GM19468 (cell line): ENCODE measurements around the gene CACNA1C.
"Not testable (repeated sequence)": the region's sequence is repeated elsewhere in the genome, so short reads cannot be mapped to it uniquely, and the experiment has no call there.

Experiments
- ATAC-seq: cut with Tn5 transposase; IDR thresholded peaks from one replicate; pipeline ENCODE4 v1.9.1; 2021; ENCODE audit warnings: mild to moderate bottlenecking, moderate library complexity, moderate number of reproducible peaks; ENCODE audit not compliant: unreplicated experiment; ENCODE audit errors: extremely low read depth

Gene CACNA1C

GRCh38 chr12:2679816-2680675, 627.3 kb downstream of the CACNA1C start:
- ATAC-seq, result no peak

- ATAC-seq, result no peak
These were observed 627.9 kb downstream of the CACNA1C start for GRCh38 chr12:2680676-2681039.

- no peak for ATAC-seq
These were observed 628.8 kb downstream of the CACNA1C start for GRCh38 chr12:2681450-2682205.

- ATAC-seq, result no peak
These were observed 629.8 kb downstream of the CACNA1C start for GRCh38 chr12:2682296-2683251.

- no peak for ATAC-seq
These were observed 630.7 kb downstream of the CACNA1C start for GRCh38 chr12:2683283-2684025.

GRCh38 chr12:2684026-2684325, 631.2 kb downstream of the CACNA1C start:
- not testable (repeated sequence) for ATAC-seq

- not testable (repeated sequence) for ATAC-seq
These were observed 633.0 kb downstream of the CACNA1C start for GRCh38 chr12:2685620-2686279.

- ATAC-seq, result no peak
These were observed 633.5 kb downstream of the CACNA1C start for GRCh38 chr12:2686280-2686646.

- ATAC-seq, result no peak
These were observed 634.3 kb downstream of the CACNA1C start for GRCh38 chr12:2687058-2687457.

- ATAC-seq, result no peak
These were observed 634.9 kb downstream of the CACNA1C start for GRCh38 chr12:2687726-2688125.

- ATAC-seq, result no peak
These were observed 635.7 kb downstream of the CACNA1C start for GRCh38 chr12:2688381-2688931.

GRCh38 chr12:2689393-2689792, 636.6 kb downstream of the CACNA1C start:
- no peak for ATAC-seq

GRCh38 chr12:2689879-2690278, 637.1 kb downstream of the CACNA1C start:
- no peak for ATAC-seq

GRCh38 chr12:2690348-2691005, 637.7 kb downstream of the CACNA1C start:
- no peak for ATAC-seq

GRCh38 chr12:2691006-2691344, 638.2 kb downstream of the CACNA1C start:
- ATAC-seq, result no peak

- ATAC-seq, result no peak
These were observed 638.7 kb downstream of the CACNA1C start for GRCh38 chr12:2691345-2692071.

- ATAC-seq, result no peak
These were observed 639.3 kb downstream of the CACNA1C start for GRCh38 chr12:2692080-2692479.

GRCh38 chr12:2693244-2693860, 640.6 kb downstream of the CACNA1C start:
- no peak for ATAC-seq
